HCT116 (cell line): ENCODE measurements around the gene ELF1. TPM values are rescaled to one million over a fixed set of nuclear protein-coding genes. Genes with fewer than 3 reads are reported as not detected.

ENCODE experiments used
- ATAC-seq: fragments of 200-7000 bp; cut with Tn5 transposase; 2 replicates; pipeline ENCODE4 v1.9.1; 2020; ENCODE audit warnings: mild to moderate bottlenecking, moderate library complexity
- BruUV-seq: library from RNA; stranded (reverse); fragments of 400-500 nt; replicated peaks from 2 replicates; lab custom pipeline; 2021; lab: Mats Ljungman, UMichigan
- CTCF ChIA-PET: fragments of 300-600 bp; sonication (Branson Sonifier 250); formaldehyde crosslinking; loops from one replicate; lab custom pipeline; 2021; ENCODE audit warnings: antibody characterized with exemption; lab: Charles Lee
- POLR2A ChIA-PET: fragments of 300-600, 350-600 bp; sonication (Branson Sonifier 250); formaldehyde crosslinking; loops from one replicate; lab custom pipeline; 2021; ENCODE audit warnings: antibody characterized with exemption; lab: Charles Lee
- RAD21 ChIA-PET, 2 experiments: fragments of 300-600 bp; sonication (Branson Sonifier 250); formaldehyde crosslinking; loops; one replicate each; lab custom pipeline; 2023; ENCODE audit warnings: low total read pairs in 2 of 2; ENCODE audit not compliant: uncharacterized antibody in 2 of 2, unreplicated experiment in 2 of 2, low non-redundant PET in 1 of 2; lab: Charles Lee
- DNase-seq: peaks from one replicate; pipeline ENCODE4 v3.0.0-alpha.2; 2010; ENCODE audit warnings: low read depth, low spot score
- H2AFZ ChIP-seq: fragments of 200-600 bp; shearing (Covaris generic), sonication (generic); 2 replicates; pipeline ENCODE4 v1.6.1; 2017; ENCODE audit warnings: low read depth, mixed run types, mixed read lengths, antibody characterized with exemption, low read length; ENCODE audit not compliant: poor library complexity, severe bottlenecking
- H3K27ac ChIP-seq: 2 replicates; pipeline ENCODE4 v1.5.1; 2012; ENCODE audit warnings: low read depth, low read length
- H3K27me3 ChIP-seq: fragments of 200-600 bp; sonication (generic); 2 replicates; pipeline ENCODE4 v1.6.1; 2016; ENCODE audit warnings: mixed run types, low read length, mixed read lengths; ENCODE audit not compliant: insufficient read depth
- H3K36me3 ChIP-seq, 2 experiments: fragments of 200-500 bp in 1 of 2; fragments of 200-600 bp in 1 of 2; sonication (Bioruptor generic) in 1 of 2; sonication (generic) in 1 of 2; 2 replicates each; pipeline versions ENCODE4 v1.5.1 to v1.6.1; 2014 to 2016; ENCODE audit warnings: low read length in 2 of 2, inconsistent platforms in 1 of 2, mixed read lengths in 1 of 2, mixed run types in 1 of 2; ENCODE audit not compliant: insufficient read depth in 2 of 2, control insufficient read depth in 1 of 2
- H3K4me1 ChIP-seq, 2 experiments: fragments of 200-600 bp in 1 of 2; sonication (generic) in 1 of 2; 2 replicates each; pipeline versions ENCODE4 v1.5.1 to v1.6.1; 2012 to 2017; ENCODE audit warnings: low read length in 2 of 2, inconsistent platforms in 1 of 2, mild to moderate bottlenecking in 1 of 2, mixed read lengths in 1 of 2, mixed run types in 1 of 2, moderate library complexity in 1 of 2; ENCODE audit not compliant: insufficient read depth in 2 of 2, control insufficient read depth in 1 of 2
- H3K4me2 ChIP-seq: fragments of 200-600 bp; sonication (generic); 2 replicates; pipeline ENCODE4 v1.6.1; 2017; ENCODE audit warnings: mixed run types, low read length, mixed read lengths
- H3K4me3 ChIP-seq, 2 experiments: fragments of 200-600 bp in 1 of 2; sonication (generic) in 1 of 2; replicated peaks in 1 of 2; 2 replicates each; pipeline ENCODE4 v1.5.1; 2011 to 2016; ENCODE audit warnings: low read length in 2 of 2, control low read depth in 1 of 2, low read depth in 1 of 2, mild to moderate bottlenecking in 1 of 2, mixed read lengths in 1 of 2, mixed run types in 1 of 2
- H3K79me2 ChIP-seq: fragments of 200-600 bp; sonication (generic); 2 replicates; pipeline ENCODE4 v1.6.1; 2017; ENCODE audit warnings: mild to moderate bottlenecking, mixed run types, low read length, moderate library complexity, mixed read lengths; ENCODE audit not compliant: insufficient read depth
- H3K9ac ChIP-seq: fragments of 200-600 bp; sonication (generic); 2 replicates; pipeline ENCODE4 v1.6.1; 2016; ENCODE audit warnings: low read length, mixed read lengths
- H3K9me2 ChIP-seq: fragments of 200-600 bp; sonication (generic), shearing (Covaris generic); 2 replicates; pipeline ENCODE4 v1.6.1; 2017; ENCODE audit warnings: mixed run types, mild to moderate bottlenecking, moderate library complexity; ENCODE audit not compliant: insufficient read depth
- H3K9me3 ChIP-seq, 2 experiments: fragments of 200-500 bp in 1 of 2; fragments of 200-600 bp in 1 of 2; sonication (Bioruptor generic) in 1 of 2; sonication (generic) in 1 of 2; 2 replicates each; pipeline ENCODE4 v1.6.1; 2014 to 2017; ENCODE audit warnings: low read length in 2 of 2, mixed read lengths in 2 of 2, inconsistent platforms in 1 of 2, low read depth in 1 of 2, mild to moderate bottlenecking in 1 of 2, mixed run types in 1 of 2, moderate library complexity in 1 of 2; ENCODE audit not compliant: control insufficient read depth in 1 of 2, insufficient read depth in 1 of 2
- H4K20me1 ChIP-seq: fragments of 200-600 bp; sonication (generic), shearing (Covaris generic); 2 replicates; pipeline ENCODE4 v1.6.1; 2017; ENCODE audit warnings: mixed run types, mild to moderate bottlenecking, moderate library complexity; ENCODE audit not compliant: insufficient read depth
- ATF3 ChIP-seq: IDR thresholded peaks from 2 replicates; pipeline ENCODE4 v1.6.1; 2012
- CBX3 ChIP-seq: IDR thresholded peaks from 2 replicates; pipeline ENCODE4 v1.6.1; 2012; ENCODE audit warnings: low read depth
- MAX ChIP-seq: IDR thresholded peaks from 2 replicates; pipeline ENCODE4 v1.6.1; 2012
- POLR2AphosphoS5 ChIP-seq: IDR thresholded peaks from 2 replicates; pipeline ENCODE4 v1.6.1; 2011; ENCODE audit warnings: mild to moderate bottlenecking, low read depth, low read length, moderate library complexity
- SIN3A ChIP-seq: IDR thresholded peaks from 2 replicates; pipeline ENCODE4 v1.6.1; 2012; ENCODE audit warnings: low read depth
- SRF ChIP-seq: IDR thresholded peaks from 2 replicates; pipeline ENCODE4 v1.6.1; 2012; ENCODE audit warnings: low read depth
- ZFX ChIP-seq: fragments of 450-650 bp; IDR thresholded peaks from 2 replicates; pipeline ENCODE4 v1.6.1; 2017
- intact Hi-C: fragments of 100-400 bp; cut with micrococcal nuclease; formaldehyde crosslinking; loops from 2 replicates; pipeline ENCODE4 v1.10.0; 2022
- total RNA-seq: library from RNA; stranded (reverse); gene quantifications from one replicate; pipeline ENCODE4 v1.2.1, GENCODE V29; 2021; ENCODE audit not compliant: unreplicated experiment

Gene ELF1
- total RNA-seq, 1 experiment from 2014 or later: 30.0 TPM

- Histone ChIP-seq H3K79me2 (peaks cover 88% of the 10 kb centered on the region), H2AFZ (no peak overlapping the region), H3K27ac (no peak overlapping the region), H3K27me3 (no peaks in the 10 kb centered on the region), H3K4me3 (no peak overlapping the region), H3K9me2 (no peaks in the 10 kb centered on the region), H3K9ac (no peak overlapping the region), H3K4me2 (no peak overlapping the region), H3K9me3 (no peaks in the 10 kb centered on the region), H3K4me1 (peaks cover 35% of the 10 kb centered on the region in 2 experiments), H4K20me1 (no peaks in the 10 kb centered on the region), H3K36me3 (no peaks in the 10 kb centered on the region)
- intact Hi-C loops: loop anchor here (10.0 kb wide), 1 partner anchor 221 kb away; the partner anchor contains the start of gene MRPS31
- RAD21 ChIA-PET: no interaction called here
- POLR2A ChIA-PET: no interaction called here
- DNase-seq: no peak
- no peak for ATAC-seq
- TF ChIP-seq MAX (no peak; the same call in 1 of the 2 replicates), CBX3 (peak; percentile 19; the same call in 1 of the 2 replicates)
- CTCF ChIA-PET: interaction anchor here (1.0 kb wide), 1 partner anchor 59 kb away, joined by 3 read pairs; no protein-coding TSS in a partner anchor
- no TSS peak for BruUV-seq
These were observed 23.1 kb downstream of the ELF1 start for GRCh38 chr13:40995997-40996396.

GRCh38 chr13:40994581-40995230 is 24.4 kb downstream of the ELF1 start:
- peak overlapping the region; percentile 75 for H3K4me2 ChIP-seq
- intact Hi-C loops: loop anchor here (1.0 to 10.0 kb wide), 2 partner anchors 67 to 220 kb away; partner anchors contain the start of genes MRPS31 and WBP4
- peak overlapping the region; percentile 77 for H3K27ac ChIP-seq
- H3K9ac ChIP-seq: peak overlapping the region; percentile 42
- ATAC-seq (no peak; the same call in 1 of the 2 replicates), DNase-seq (no peak)
- no peaks in the 10 kb centered on the region for H3K9me2 ChIP-seq
- peaks cover 35% of the 10 kb centered on the region in 2 experiments for H3K4me1 ChIP-seq
- H3K27me3 ChIP-seq: no peaks in the 10 kb centered on the region
- H4K20me1 ChIP-seq: no peaks in the 10 kb centered on the region
- TF ChIP-seq SRF (no peak), ATF3 (no peak), ZFX (no peak), POLR2AphosphoS5 (no peak), SIN3A (no peak)
- no peaks in the 10 kb centered on the region for H3K36me3 ChIP-seq
- H3K9me3 ChIP-seq: no peaks in the 10 kb centered on the region
- H3K4me3 ChIP-seq: peak overlapping the region in 1 of 2 experiments; percentile 38; a peak in 2 of 4 replicates
- ChIA-PET CTCF (no interaction called here), RAD21 (no interaction called here), POLR2A (no interaction called here)
- H2AFZ ChIP-seq: no peak overlapping the region
- no TSS peak for BruUV-seq
- H3K79me2 ChIP-seq: peaks cover 82% of the 10 kb centered on the region
